SU-DHL-6 (cell line): Measurements from ENCODE around the gene DPYSL5.

Source experiments
- H2AFZ ChIP-seq: fragments of 200-600 bp; sonication (generic); 2 replicates; pipeline ENCODE4 v1.6.1; 2014; ENCODE audit warnings: low read depth, mild to moderate bottlenecking, moderate library complexity, mixed read lengths, antibody characterized with exemption, low read length; ENCODE audit not compliant: severe bottlenecking
- H3F3A ChIP-seq: fragments of 200-600 bp; shearing (Covaris generic); 2 replicates; pipeline ENCODE4 v1.6.0; 2016; ENCODE audit warnings: antibody characterized with exemption, mild to moderate bottlenecking; ENCODE audit not compliant: insufficient read depth
- H3K27ac ChIP-seq: fragments of 200-600 bp; sonication (generic); 2 replicates; pipeline ENCODE4 v1.5.1; 2016; ENCODE audit warnings: low read depth, mild to moderate bottlenecking, low read length, moderate library complexity, mixed read lengths
- H3K27me3 ChIP-seq: fragments of 200-600 bp; sonication (generic), shearing (Covaris generic); 2 replicates; pipeline ENCODE4 v1.6.0; 2014; ENCODE audit warnings: mild to moderate bottlenecking, low read length
- H3K36me3 ChIP-seq: fragments of 200-600 bp; sonication (generic); 2 replicates; pipeline ENCODE4 v1.6.1; 2014; ENCODE audit warnings: mild to moderate bottlenecking, low read length, mixed read lengths
- H3K4me2 ChIP-seq: fragments of 300-600, 200-600 bp; shearing (Covaris generic), sonication (generic); 2 replicates; pipeline ENCODE4 v1.6.0; 2014; ENCODE audit warnings: low read length, low read depth, mild to moderate bottlenecking; ENCODE audit not compliant: poor library complexity, severe bottlenecking
- H3K4me3 ChIP-seq: fragments of 200-600 bp; sonication (generic); 2 replicates; pipeline ENCODE4 v1.5.1; 2014; ENCODE audit warnings: antibody characterized with exemption, low read length, mild to moderate bottlenecking, mixed read lengths; ENCODE audit not compliant: insufficient read depth, poor library complexity, severe bottlenecking
- H3K79me2 ChIP-seq: fragments of 200-600 bp; sonication (generic); 2 replicates; pipeline ENCODE4 v1.6.1; 2014; ENCODE audit warnings: mild to moderate bottlenecking, low read length, moderate library complexity; ENCODE audit not compliant: insufficient read depth
- H3K9ac ChIP-seq: fragments of 200-600 bp; sonication (generic); 2 replicates; pipeline ENCODE4 v1.7.0; 2014; ENCODE audit warnings: mild to moderate bottlenecking, low read length
- H3K9me2 ChIP-seq: fragments of 200-600 bp; sonication (generic); replicated peaks from 2 replicates; pipeline ENCODE4 v1.6.1; 2014; ENCODE audit warnings: low read length; ENCODE audit not compliant: insufficient read depth
- H3K9me3 ChIP-seq: fragments of 200-600 bp; sonication (generic); 2 replicates; pipeline ENCODE4 v1.6.1; 2014; ENCODE audit warnings: low read length, mixed read lengths; ENCODE audit not compliant: insufficient read depth
- H4K20me1 ChIP-seq: fragments of 200-600 bp; sonication (generic); 2 replicates; pipeline ENCODE4 v1.6.1; 2014; ENCODE audit warnings: low read depth, mild to moderate bottlenecking, antibody characterized with exemption, low read length, moderate library complexity, mixed read lengths
- EZH2phosphoT487 ChIP-seq: fragments of 200-600 bp; sonication (generic), shearing (Covaris generic); conservative IDR thresholded peaks from 2 replicates; pipeline ENCODE4 v1.6.1; 2018; ENCODE audit warnings: mild to moderate bottlenecking, antibody characterized with exemption, low read length, moderate library complexity, mixed read lengths
- TF ChIP-seq, protein P1 (sequence below): fragments of 200-600 bp; sonication (generic); IDR thresholded peaks from one replicate; pipeline ENCODE4 v1.5.1; 2017; ENCODE audit warnings: antibody characterized with exemption, mild to moderate bottlenecking, low read length, moderate library complexity; ENCODE audit not compliant: insufficient read depth, poor library complexity, severe bottlenecking

Gene DPYSL5

DNA sequence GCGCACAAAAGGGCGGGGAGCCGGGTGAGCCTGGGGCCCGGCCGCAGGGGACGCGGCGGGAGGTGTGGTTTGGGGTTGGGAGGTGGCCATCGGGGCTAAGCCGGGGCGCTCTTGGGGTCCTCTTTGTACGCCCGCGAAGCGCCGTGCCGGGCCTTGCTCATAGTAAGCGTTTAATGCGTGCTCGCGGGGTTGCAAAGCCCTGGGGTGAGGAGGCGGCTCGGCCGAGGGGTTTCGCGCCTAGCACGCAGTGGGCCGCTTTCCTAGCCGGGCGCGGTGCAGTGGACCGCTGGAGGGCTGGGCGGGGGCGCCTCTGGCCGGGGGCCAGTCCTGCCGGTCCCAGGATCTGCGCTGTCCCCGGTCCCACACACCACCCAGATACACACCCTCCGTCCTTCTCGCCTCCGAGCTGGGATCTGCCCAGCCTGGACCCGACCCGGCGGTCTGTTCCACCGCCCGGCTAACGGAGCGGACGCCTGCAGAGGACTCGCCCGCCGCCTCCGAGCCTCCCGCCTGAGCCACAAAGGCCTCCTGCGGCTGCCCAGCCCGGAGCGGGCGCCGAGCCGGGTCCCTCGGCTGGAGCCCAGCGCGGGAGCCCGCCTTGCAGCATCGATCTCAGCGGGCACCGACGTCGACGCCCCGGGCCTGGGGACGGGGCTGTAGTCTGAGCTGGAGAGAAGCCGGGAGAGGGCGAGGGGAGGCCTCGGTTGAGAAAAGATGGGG lies 564 bp downstream of the DPYSL5 start:
- no peak overlapping the region for H3K4me2 ChIP-seq
- H3F3A ChIP-seq: no peaks in the 10 kb centered on the region
- H2AFZ ChIP-seq: no peak overlapping the region
- no peaks in the 10 kb centered on the region for H3K27me3 ChIP-seq
- H3K36me3 ChIP-seq: no peaks in the 10 kb centered on the region
- H3K4me3 ChIP-seq: no peak overlapping the region
- no peaks in the 10 kb centered on the region for H3K9me3 ChIP-seq
- H3K79me2 ChIP-seq: no peaks in the 10 kb centered on the region
- H3K9ac ChIP-seq: no peak overlapping the region
- no peaks in the 10 kb centered on the region for H3K9me2 ChIP-seq
- TF ChIP-seq, protein P1, sequence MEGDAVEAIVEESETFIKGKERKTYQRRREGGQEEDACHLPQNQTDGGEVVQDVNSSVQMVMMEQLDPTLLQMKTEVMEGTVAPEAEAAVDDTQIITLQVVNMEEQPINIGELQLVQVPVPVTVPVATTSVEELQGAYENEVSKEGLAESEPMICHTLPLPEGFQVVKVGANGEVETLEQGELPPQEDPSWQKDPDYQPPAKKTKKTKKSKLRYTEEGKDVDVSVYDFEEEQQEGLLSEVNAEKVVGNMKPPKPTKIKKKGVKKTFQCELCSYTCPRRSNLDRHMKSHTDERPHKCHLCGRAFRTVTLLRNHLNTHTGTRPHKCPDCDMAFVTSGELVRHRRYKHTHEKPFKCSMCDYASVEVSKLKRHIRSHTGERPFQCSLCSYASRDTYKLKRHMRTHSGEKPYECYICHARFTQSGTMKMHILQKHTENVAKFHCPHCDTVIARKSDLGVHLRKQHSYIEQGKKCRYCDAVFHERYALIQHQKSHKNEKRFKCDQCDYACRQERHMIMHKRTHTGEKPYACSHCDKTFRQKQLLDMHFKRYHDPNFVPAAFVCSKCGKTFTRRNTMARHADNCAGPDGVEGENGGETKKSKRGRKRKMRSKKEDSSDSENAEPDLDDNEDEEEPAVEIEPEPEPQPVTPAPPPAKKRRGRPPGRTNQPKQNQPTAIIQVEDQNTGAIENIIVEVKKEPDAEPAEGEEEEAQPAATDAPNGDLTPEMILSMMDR: no peak
- H3K27ac ChIP-seq: no peak overlapping the region
- H4K20me1 ChIP-seq: no peaks in the 10 kb centered on the region

DNA sequence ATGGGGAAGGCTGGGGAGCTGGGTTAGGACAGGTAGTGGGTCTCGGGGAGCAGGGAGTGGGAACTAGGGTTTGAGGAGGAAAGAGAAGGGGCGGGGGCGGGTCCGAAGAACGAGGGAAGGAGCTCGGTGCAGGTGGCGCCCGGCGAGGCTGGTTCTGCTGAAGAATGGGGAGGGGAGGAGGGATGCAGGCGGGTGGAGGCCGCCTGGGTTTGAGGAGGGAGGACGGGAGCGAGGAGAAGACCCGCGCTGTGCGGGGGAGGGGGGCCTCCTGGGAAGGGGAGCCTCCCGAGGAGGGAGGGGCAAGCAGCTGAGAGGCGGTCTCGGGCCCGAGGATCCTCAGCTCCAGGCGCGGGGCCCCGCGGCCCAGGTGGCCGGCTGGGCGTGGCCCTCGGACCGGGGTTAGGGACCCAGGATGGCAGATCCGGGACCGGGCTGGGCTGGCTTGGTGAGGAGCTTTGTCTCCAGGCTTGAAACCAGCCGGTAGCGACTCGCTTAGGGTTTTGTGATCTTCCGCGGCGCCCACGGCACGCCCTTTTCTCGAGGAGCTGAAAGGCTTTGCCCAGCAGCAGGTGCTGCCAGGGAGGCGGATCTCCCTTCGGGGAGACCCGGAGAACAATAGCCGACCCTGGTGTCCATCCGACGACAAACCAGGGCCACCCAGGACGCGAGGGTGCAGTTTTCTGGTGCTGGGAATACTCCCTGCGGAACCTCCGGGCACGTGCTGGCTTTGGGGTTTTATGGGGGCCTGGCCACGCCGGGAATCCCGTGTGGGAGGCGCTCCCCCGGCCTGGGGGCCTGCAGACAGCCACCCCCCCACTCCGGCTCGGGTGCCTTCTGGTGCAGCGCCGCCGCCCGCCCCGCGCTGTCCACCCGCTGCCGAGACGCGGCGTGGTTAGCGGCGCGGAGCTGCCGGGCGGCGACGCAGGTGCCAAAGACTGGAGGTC lies 1.4 kb downstream of the DPYSL5 start:
- no peak overlapping the region for H2AFZ ChIP-seq
- H3K9ac ChIP-seq: no peak overlapping the region
- no peak overlapping the region for H3K27ac ChIP-seq
- H3K27me3 ChIP-seq: no peaks in the 10 kb centered on the region
- H3K9me3 ChIP-seq: no peaks in the 10 kb centered on the region
- H3K79me2 ChIP-seq: no peaks in the 10 kb centered on the region
- no peak overlapping the region for H3K4me3 ChIP-seq
- no peaks in the 10 kb centered on the region for H3K36me3 ChIP-seq
- no peak for TF ChIP-seq EZH2phosphoT487
- TF ChIP-seq, protein P1: no peak
- H3K9me2 ChIP-seq: no peaks in the 10 kb centered on the region
- no peaks in the 10 kb centered on the region for H4K20me1 ChIP-seq
- no peaks in the 10 kb centered on the region for H3F3A ChIP-seq
- no peak overlapping the region for H3K4me2 ChIP-seq

DNA sequence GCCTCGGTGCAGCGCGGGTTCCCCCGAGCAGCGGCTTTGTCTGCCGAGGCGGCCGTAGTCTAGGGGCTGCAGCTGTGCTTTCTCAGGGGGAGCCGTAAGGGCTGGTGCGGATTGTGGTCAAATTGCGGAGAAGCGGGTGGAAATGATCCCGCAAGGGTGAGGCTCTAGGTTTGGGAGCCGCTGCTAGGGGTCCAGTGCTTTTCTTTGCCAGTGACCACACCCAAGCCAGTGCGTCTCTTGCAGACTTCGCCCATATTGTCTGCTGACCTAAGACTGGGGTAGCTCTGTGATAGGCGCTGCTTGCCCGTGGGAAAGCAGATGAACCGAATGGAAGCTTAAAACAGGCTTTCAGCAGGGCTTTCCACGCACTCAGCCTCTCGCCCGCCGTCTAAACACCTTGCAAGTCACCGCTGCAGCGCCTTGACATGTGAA lies 2.1 kb downstream of the DPYSL5 start:
- H4K20me1 ChIP-seq: no peaks in the 10 kb centered on the region
- TF ChIP-seq, protein P1: no peak
- TF ChIP-seq EZH2phosphoT487: no peak
- H3F3A ChIP-seq: no peaks in the 10 kb centered on the region
- H3K27ac ChIP-seq: no peak overlapping the region
- H3K9ac ChIP-seq: no peak overlapping the region
- H3K79me2 ChIP-seq: no peaks in the 10 kb centered on the region
- no peaks in the 10 kb centered on the region for H3K9me2 ChIP-seq
- no peak overlapping the region for H3K4me2 ChIP-seq
- no peaks in the 10 kb centered on the region for H3K9me3 ChIP-seq
- no peak overlapping the region for H3K4me3 ChIP-seq
- H3K27me3 ChIP-seq: no peaks in the 10 kb centered on the region
- H2AFZ ChIP-seq: no peak overlapping the region
- H3K36me3 ChIP-seq: no peaks in the 10 kb centered on the region
